SKM-1 treated with dmso at 0.1 percent for 144 hours (cell line): ENCODE data around the gene LTF.
"Not testable (repeated sequence)": the region's sequence is repeated elsewhere in the genome, so short reads cannot be mapped to it uniquely, and the experiment has no call there.

ENCODE experiments used
- DNase-seq: peaks from one replicate; lab custom pipeline; 2025; ENCODE audit not compliant: unreplicated experiment; lab: John Stamatoyannopoulos, UW

Gene LTF

GRCh38 chr3:46464326-46465195 is at the start of gene LTF:
TSS of gene LTF (minus strand) at chr3:46464905. CDS start at chr3:46464867, 38 bp downstream.
- no peak for DNase-seq

GRCh38 chr3:46512191-46512749 is 47.6 kb upstream of the LTF start:
- no peak for DNase-seq

DNA sequence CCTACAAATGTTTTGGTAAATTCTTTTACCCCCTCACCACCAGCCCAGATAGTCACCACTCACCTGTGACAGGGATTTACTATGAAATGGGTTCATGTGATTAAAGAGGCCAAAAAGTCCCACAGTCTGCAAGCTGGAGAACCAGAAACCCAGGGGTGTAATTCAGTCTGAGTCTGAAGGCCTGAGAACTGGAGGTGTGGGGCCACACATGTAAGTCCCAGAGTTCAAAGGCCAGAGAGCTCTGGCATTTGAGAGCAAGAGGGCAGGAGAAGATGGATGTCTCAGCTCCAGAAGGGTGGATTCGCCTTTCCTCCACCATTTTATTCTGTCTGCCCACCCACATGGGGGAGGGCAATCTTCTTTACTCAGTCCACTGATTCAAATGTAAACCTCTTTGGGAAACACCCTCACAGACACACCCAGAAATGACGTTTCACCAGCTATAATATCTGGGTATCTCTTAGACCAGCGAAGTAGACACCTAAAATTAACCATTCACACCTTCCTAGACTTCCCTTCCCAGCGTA is 45.0 kb upstream of the LTF start:
- DNase-seq = no peak

GRCh38 chr3:46508850-46509591 is 44.3 kb upstream of the LTF start:
- no peak for DNase-seq

- DNase-seq = no peak
Observed at GRCh38 chr3:46506526-46506925, 41.8 kb upstream of the LTF start.

DNA sequence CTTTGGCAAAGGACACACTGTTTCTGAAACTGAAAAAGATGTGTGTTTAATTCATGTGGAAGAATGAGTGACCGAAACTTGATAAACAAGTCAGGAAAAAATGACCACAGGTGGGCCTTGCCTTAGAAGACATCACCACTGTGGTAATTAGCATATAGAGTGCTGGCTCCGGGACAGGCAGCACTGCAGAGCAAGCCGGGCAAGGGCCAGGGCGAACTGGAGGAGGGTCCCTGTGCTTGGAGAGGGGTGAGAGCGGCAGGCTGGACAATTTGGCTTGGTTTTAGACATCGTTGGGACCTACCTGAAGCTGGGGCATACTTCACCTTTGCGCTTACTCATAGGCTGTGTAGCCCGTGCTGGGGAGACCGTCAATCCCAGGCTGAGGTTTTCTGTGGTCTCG is 41.2 kb upstream of the LTF start:
- no peak for DNase-seq

DNA sequence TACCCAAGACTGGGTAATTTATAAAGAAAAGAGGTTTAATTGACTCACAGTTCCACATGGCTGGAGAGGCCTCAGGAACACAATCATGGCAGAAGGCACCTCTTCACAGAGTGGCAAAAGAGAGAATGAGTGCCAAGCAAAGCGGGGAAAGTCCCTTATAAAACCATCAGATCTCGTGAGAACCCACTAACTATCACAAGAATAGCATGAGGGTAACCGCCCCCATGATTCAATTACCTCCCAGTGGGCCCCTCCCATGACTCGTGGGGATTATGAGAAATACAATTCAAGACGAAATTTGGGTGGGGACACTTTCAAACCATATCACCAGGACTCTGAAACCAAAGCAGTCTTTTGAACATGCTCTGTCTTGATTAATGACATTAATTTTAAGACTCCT is 40.1 kb upstream of the LTF start:
- no peak for DNase-seq

- no peak for DNase-seq
Observed at GRCh38 chr3:46503200-46503874, 38.6 kb upstream of the LTF start.

GRCh38 chr3:46501702-46502101 is 37.0 kb upstream of the LTF start:
- no peak for DNase-seq

GRCh38 chr3:46500656-46501635 is 36.2 kb upstream of the LTF start:
- DNase-seq = no peak

- no peak for DNase-seq
Observed at GRCh38 chr3:46498916-46499519, 34.3 kb upstream of the LTF start.

DNA sequence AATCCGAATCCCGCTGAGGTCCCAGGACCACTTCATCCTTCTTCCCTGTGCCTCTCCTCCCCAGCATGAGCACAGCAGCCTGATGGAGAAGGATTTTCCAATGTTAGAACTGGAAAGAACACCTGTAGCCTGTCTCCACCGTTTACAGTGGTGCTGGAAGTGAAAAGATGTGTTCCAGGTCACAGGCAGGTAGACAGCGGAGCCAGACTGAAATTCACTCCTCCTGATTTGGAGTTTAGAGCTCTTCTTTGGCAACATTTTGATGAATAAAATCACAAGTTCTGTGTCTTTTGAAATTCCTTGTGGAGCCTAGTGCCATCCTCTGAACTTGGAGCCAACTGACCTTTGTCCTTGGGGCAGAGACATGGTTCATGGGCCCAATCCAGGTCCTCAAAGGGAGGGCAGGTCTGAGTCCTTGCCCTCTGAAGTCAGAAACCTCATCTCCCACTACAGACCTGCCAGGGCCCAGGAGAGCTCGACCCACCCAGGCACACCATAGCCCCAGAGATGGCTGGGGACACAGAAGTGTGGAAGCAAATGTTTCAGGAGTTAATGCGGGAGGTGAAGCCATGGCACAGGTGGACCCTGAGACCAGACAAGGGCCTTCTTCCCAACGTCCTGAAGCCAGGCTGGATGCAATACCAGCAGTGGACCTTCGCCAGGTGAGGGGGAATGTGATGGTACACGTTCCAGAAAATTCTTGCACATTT is 33.0 kb upstream of the LTF start, which contains the start of gene RTP3:
Gene RTP3 (plus strand): TSS at position 421 of the 710 bp plus-strand sequence. CDS start 87 bp downstream, at position 508.
- DNase-seq = no peak

DNA sequence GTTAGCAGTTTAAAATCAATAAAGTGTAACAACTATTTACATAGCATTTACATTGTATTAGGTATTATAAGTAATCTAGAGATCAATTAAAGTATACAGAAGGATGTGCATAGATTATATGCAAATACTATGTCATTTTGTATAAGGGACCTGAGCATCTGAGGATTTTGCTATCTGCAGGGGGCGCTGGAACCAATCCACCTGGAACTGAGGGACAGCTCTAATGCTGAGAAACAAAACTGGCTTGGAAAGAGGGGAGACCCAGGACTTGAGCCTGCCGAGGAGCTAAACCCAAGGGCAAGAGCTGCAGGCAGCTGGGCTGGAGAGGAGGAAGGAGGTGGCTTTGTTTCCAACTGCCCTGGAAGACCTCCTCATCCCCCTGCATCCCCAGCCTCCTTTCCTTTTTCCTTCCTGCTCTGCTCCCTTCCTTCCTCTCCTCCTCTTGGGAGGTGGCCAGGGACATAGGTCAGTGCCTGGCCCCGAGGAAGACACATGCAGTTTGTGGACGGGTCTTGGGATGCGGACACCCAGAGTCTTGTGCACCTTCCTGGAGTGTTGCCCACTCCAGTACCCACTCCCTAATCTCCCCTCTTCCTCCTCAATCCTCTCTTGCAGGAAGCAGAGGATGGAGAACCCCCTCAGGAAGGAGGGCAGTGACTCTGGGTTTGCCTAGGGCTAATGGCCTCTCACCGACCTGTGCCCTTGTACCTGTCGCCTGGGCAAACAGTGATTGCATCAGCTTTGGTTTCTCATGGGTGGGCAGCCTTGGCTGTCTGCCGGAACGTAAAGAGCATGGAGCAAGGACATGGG is 32.2 kb upstream of the LTF start:
- no peak for DNase-seq

- DNase-seq = no peak
Observed at GRCh38 chr3:46495901-46496456, 31.3 kb upstream of the LTF start.

- not testable (repeated sequence) for DNase-seq
Observed at GRCh38 chr3:46494491-46494890, 29.8 kb upstream of the LTF start.

DNA sequence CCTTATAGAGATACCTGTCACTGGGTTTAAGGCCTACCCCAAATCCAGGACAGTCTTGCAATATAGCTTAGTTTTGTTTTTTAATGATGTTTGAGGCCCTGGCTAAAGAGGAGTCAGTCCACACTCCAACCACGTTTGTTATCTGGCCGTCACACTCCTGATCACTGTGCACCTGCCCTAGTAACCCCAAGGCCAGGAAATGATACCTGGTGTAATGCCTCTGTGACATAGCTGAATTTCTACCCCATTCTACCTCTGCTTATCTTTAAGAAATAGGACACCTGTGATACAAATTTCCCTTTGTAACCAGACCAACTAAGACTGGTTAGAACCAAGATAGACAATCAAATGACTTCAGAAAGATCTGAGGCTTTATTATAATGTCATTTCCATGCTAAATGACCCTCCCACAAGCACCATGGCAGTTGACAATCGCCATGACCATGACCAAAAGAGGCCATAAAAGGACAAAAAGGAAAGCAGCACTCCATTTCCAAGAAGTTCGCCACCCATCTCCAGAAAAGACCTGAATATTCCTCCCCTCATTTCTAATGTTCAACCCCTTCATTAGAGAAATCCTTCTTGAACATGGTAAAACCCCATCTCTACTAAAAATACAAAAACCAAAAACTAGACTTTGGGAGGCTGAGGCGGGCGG is 28.3 kb upstream of the LTF start:
- no peak for DNase-seq
